ENCODE measurements around the gene TEAD3. TPM values are rescaled to one million over a fixed set of nuclear protein-coding genes. Genes with fewer than 3 reads are reported as not detected.

The TEAD3 gene
- total and polyA plus RNA-seq, 2 experiments from 2014 or later = 15.0 to 26.5 TPM

DNA sequence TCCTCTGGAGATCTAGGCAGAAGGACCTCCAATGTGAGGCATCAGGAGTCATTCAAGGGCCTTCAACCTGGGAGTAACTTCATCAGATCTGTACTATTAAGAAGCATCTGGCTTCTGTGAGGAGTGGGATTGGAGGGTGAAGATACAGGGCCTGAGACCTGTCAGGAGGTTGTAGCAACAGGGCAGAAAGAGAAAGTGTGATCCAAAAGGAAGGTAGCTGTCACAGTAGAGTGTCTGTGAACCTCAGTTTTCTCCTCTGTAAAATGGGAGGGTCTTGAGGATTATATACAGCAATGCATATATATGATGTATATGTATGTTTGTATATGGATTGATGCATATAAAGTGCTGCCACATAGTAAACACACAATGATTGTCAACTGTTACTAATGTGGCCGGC is 31.2 kb downstream of the TEAD3 start:
- peaks cover 19% of the 10 kb centered on the region for H3K4me1 Mint-ChIP-seq
- peaks cover 27% of the 10 kb centered on the region for H3K27me3 Mint-ChIP-seq (ENCODE audit: insufficient read depth, low read depth, poor library complexity)
- no peaks in the 10 kb centered on the region for H3K9me2 ChIP-seq (ENCODE audit: insufficient read depth)
- H3K27ac Mint-ChIP-seq = no peak overlapping the region
- peaks cover 25% of the 10 kb centered on the region for H3K79me2 ChIP-seq (replicated peaks; ENCODE audit: insufficient read depth)
- peaks cover 8% of the 10 kb centered on the region; the same call in 2 of the 3 replicates for H3K9me3 Mint-ChIP-seq
- peaks cover 70% of the 10 kb centered on the region for H3K36me3 Mint-ChIP-seq (ENCODE audit: low read depth)
- H3K4me1 ChIP-seq (ENCODE audit: insufficient read depth) = peaks cover 12% of the 10 kb centered on the region
- no peak overlapping the region for H3K4me2 ChIP-seq
- H4K20me1 ChIP-seq (replicated peaks; ENCODE audit: insufficient read depth) = peaks cover 18% of the 10 kb centered on the region
- H3K4me3 ChIP-seq = no peak overlapping the region
- H3K36me3 ChIP-seq (ENCODE audit: insufficient read depth) = peaks cover 18% of the 10 kb centered on the region
- DNase-seq (ENCODE audit: low spot score) (no peak), ATAC-seq (no peak)
- no peak overlapping the region for H3K4me3 Mint-ChIP-seq
- no peak overlapping the region for H2AFZ ChIP-seq
- peaks cover 26% of the 10 kb centered on the region for H3F3A ChIP-seq (replicated peaks; ENCODE audit: low read depth)
- H3K27ac ChIP-seq (ENCODE audit: low read depth) = no peak overlapping the region
- peaks cover 5% of the 10 kb centered on the region; the same call in 1 of the 2 replicates for H3K27me3 ChIP-seq (ENCODE audit: insufficient read depth)
- TF ChIP-seq REST (IDR thresholded peaks at IDR 0.05; ENCODE audit: unreplicated experiment) (no peak), POLR2AphosphoS5 (IDR thresholded peaks at IDR 0.05; ENCODE audit: low read depth) (no peak), EZH2 (IDR thresholded peaks at IDR 0.05; ENCODE audit: low read depth, unreplicated experiment) (no peak), JUNB (IDR thresholded peaks at IDR 0.05; ENCODE audit: unreplicated experiment) (no peak), NANOG (IDR thresholded peaks at IDR 0.05; ENCODE audit: borderline replicate concordance) (no peak), ZNF114 (CRISPR knock-in tag; IDR thresholded peaks at IDR 0.05) (no peak), EZH2phosphoT487 (IDR thresholded peaks at IDR 0.05; ENCODE audit: unreplicated experiment) (no peak), ZNF331 (CRISPR knock-in tag; IDR thresholded peaks at IDR 0.05; ENCODE audit: low read depth) (no peak), ZNF462 (CRISPR knock-in tag; IDR thresholded peaks at IDR 0.05) (no peak), ETS1 (IDR thresholded peaks at IDR 0.05) (no peak), CREB1 (CRISPR knock-in tag; IDR thresholded peaks at IDR 0.05; ENCODE audit: low read depth) (no peak), STAT1 (IDR thresholded peaks at IDR 0.05; ENCODE audit: unreplicated experiment) (no peak)
- TF ChIP-seq, protein P1, sequence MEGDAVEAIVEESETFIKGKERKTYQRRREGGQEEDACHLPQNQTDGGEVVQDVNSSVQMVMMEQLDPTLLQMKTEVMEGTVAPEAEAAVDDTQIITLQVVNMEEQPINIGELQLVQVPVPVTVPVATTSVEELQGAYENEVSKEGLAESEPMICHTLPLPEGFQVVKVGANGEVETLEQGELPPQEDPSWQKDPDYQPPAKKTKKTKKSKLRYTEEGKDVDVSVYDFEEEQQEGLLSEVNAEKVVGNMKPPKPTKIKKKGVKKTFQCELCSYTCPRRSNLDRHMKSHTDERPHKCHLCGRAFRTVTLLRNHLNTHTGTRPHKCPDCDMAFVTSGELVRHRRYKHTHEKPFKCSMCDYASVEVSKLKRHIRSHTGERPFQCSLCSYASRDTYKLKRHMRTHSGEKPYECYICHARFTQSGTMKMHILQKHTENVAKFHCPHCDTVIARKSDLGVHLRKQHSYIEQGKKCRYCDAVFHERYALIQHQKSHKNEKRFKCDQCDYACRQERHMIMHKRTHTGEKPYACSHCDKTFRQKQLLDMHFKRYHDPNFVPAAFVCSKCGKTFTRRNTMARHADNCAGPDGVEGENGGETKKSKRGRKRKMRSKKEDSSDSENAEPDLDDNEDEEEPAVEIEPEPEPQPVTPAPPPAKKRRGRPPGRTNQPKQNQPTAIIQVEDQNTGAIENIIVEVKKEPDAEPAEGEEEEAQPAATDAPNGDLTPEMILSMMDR (conservative IDR thresholded peaks at IDR 0.05; ENCODE audit: low read depth in 2 of 2) = no peak

All from GM23338 (cell line).